Measurements from ENCODE around the gene PALD1.

GRCh38 chr10:70432561-70433263, 45.9 kb upstream of the PALD1 start:
- TF ChIP-seq HNRNPUL1 (IDR thresholded peaks at IDR 0.05; ENCODE audit: low read length) (no peak), DPF2 (IDR thresholded peaks at IDR 0.05) (no peak), FOXO4 (CRISPR knock-in tag; IDR thresholded peaks at IDR 0.05) (no peak), KLF13 (tag; IDR thresholded peaks at IDR 0.05; ENCODE audit: borderline replicate concordance, low read depth) (no peak), ZNF184 (CRISPR knock-in tag; IDR thresholded peaks at IDR 0.05) (no peak), BACH1 (tag; IDR thresholded peaks at IDR 0.05) (no peak), NCOR1 (IDR thresholded peaks at IDR 0.05) (no peak)
- TF ChIP-seq, protein P1, sequence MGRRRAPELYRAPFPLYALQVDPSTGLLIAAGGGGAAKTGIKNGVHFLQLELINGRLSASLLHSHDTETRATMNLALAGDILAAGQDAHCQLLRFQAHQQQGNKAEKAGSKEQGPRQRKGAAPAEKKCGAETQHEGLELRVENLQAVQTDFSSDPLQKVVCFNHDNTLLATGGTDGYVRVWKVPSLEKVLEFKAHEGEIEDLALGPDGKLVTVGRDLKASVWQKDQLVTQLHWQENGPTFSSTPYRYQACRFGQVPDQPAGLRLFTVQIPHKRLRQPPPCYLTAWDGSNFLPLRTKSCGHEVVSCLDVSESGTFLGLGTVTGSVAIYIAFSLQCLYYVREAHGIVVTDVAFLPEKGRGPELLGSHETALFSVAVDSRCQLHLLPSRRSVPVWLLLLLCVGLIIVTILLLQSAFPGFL (CRISPR knock-in tag; IDR thresholded peaks at IDR 0.05), result no peak
- TF ChIP-seq, protein P2, sequence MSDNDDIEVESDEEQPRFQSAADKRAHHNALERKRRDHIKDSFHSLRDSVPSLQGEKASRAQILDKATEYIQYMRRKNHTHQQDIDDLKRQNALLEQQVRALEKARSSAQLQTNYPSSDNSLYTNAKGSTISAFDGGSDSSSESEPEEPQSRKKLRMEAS (CRISPR knock-in tag; IDR thresholded peaks at IDR 0.05), result no peak
- TF ChIP-seq, protein P3, sequence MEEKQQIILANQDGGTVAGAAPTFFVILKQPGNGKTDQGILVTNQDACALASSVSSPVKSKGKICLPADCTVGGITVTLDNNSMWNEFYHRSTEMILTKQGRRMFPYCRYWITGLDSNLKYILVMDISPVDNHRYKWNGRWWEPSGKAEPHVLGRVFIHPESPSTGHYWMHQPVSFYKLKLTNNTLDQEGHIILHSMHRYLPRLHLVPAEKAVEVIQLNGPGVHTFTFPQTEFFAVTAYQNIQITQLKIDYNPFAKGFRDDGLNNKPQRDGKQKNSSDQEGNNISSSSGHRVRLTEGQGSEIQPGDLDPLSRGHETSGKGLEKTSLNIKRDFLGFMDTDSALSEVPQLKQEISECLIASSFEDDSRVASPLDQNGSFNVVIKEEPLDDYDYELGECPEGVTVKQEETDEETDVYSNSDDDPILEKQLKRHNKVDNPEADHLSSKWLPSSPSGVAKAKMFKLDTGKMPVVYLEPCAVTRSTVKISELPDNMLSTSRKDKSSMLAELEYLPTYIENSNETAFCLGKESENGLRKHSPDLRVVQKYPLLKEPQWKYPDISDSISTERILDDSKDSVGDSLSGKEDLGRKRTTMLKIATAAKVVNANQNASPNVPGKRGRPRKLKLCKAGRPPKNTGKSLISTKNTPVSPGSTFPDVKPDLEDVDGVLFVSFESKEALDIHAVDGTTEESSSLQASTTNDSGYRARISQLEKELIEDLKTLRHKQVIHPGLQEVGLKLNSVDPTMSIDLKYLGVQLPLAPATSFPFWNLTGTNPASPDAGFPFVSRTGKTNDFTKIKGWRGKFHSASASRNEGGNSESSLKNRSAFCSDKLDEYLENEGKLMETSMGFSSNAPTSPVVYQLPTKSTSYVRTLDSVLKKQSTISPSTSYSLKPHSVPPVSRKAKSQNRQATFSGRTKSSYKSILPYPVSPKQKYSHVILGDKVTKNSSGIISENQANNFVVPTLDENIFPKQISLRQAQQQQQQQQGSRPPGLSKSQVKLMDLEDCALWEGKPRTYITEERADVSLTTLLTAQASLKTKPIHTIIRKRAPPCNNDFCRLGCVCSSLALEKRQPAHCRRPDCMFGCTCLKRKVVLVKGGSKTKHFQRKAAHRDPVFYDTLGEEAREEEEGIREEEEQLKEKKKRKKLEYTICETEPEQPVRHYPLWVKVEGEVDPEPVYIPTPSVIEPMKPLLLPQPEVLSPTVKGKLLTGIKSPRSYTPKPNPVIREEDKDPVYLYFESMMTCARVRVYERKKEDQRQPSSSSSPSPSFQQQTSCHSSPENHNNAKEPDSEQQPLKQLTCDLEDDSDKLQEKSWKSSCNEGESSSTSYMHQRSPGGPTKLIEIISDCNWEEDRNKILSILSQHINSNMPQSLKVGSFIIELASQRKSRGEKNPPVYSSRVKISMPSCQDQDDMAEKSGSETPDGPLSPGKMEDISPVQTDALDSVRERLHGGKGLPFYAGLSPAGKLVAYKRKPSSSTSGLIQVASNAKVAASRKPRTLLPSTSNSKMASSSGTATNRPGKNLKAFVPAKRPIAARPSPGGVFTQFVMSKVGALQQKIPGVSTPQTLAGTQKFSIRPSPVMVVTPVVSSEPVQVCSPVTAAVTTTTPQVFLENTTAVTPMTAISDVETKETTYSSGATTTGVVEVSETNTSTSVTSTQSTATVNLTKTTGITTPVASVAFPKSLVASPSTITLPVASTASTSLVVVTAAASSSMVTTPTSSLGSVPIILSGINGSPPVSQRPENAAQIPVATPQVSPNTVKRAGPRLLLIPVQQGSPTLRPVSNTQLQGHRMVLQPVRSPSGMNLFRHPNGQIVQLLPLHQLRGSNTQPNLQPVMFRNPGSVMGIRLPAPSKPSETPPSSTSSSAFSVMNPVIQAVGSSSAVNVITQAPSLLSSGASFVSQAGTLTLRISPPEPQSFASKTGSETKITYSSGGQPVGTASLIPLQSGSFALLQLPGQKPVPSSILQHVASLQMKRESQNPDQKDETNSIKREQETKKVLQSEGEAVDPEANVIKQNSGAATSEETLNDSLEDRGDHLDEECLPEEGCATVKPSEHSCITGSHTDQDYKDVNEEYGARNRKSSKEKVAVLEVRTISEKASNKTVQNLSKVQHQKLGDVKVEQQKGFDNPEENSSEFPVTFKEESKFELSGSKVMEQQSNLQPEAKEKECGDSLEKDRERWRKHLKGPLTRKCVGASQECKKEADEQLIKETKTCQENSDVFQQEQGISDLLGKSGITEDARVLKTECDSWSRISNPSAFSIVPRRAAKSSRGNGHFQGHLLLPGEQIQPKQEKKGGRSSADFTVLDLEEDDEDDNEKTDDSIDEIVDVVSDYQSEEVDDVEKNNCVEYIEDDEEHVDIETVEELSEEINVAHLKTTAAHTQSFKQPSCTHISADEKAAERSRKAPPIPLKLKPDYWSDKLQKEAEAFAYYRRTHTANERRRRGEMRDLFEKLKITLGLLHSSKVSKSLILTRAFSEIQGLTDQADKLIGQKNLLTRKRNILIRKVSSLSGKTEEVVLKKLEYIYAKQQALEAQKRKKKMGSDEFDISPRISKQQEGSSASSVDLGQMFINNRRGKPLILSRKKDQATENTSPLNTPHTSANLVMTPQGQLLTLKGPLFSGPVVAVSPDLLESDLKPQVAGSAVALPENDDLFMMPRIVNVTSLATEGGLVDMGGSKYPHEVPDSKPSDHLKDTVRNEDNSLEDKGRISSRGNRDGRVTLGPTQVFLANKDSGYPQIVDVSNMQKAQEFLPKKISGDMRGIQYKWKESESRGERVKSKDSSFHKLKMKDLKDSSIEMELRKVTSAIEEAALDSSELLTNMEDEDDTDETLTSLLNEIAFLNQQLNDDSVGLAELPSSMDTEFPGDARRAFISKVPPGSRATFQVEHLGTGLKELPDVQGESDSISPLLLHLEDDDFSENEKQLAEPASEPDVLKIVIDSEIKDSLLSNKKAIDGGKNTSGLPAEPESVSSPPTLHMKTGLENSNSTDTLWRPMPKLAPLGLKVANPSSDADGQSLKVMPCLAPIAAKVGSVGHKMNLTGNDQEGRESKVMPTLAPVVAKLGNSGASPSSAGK (IDR thresholded peaks at IDR 0.05), result no peak
